Stimulated activated naive CD8-positive, alpha-beta T cell treated with anti-CD3 and anti-CD28 coated beads, Interleukin-15, Interleukin-2, amounts not matched to agents 100 ng/mL and 50 ng/mL, for 24 hours (primary cell): ENCODE data around the gene PIWIL4.
"Not testable (repeated sequence)": the region's sequence is repeated elsewhere in the genome, so short reads cannot be mapped to it uniquely, and the experiment has no call there.

Source experiments
- H3K27ac Mint-ChIP-seq: one replicate; pipeline ENCODE4 v1.8.0; 2021; ENCODE audit warnings: mild to moderate bottlenecking, mixed read lengths
- H3K27me3 Mint-ChIP-seq: one replicate; pipeline ENCODE4 v1.8.0; 2021; ENCODE audit warnings: mixed read lengths
- H3K36me3 Mint-ChIP-seq: one replicate; pipeline ENCODE4 v1.8.0; 2021; ENCODE audit warnings: low read depth, mixed read lengths
- H3K4me1 Mint-ChIP-seq: one replicate; pipeline ENCODE4 v1.8.0; 2021; ENCODE audit warnings: low read depth, mixed read lengths
- H3K4me3 Mint-ChIP-seq: one replicate; pipeline ENCODE4 v1.8.0; 2021; ENCODE audit warnings: mild to moderate bottlenecking, mixed read lengths
- H3K9me3 Mint-ChIP-seq: one replicate; pipeline ENCODE4 v1.8.0; 2021; ENCODE audit warnings: mixed read lengths

The PIWIL4 gene

GRCh38 chr11:94588366-94588942 is 21.3 kb downstream of the PIWIL4 start:
- Mint-ChIP-seq H3K4me3 (no peak overlapping the region), H3K4me1 (no peaks in the 10 kb centered on the region), H3K9me3 (no peaks in the 10 kb centered on the region), H3K27me3 (no peaks in the 10 kb centered on the region), H3K36me3 (no peaks in the 10 kb centered on the region), H3K27ac (no peak overlapping the region)

- Mint-ChIP-seq H3K4me1 (no peaks in the 10 kb centered on the region), H3K27me3 (no peaks in the 10 kb centered on the region), H3K9me3 (no peaks in the 10 kb centered on the region), H3K4me3 (no peak overlapping the region), H3K27ac (no peak overlapping the region), H3K36me3 (no peaks in the 10 kb centered on the region)
Observed at GRCh38 chr11:94590352-94591041, 23.3 kb downstream of the PIWIL4 start.

GRCh38 chr11:94593030-94593429 is 25.9 kb downstream of the PIWIL4 start:
- Mint-ChIP-seq H3K4me1 (no peaks in the 10 kb centered on the region), H3K4me3 (no peak overlapping the region), H3K27ac (no peak overlapping the region), H3K36me3 (no peaks in the 10 kb centered on the region), H3K27me3 (no peaks in the 10 kb centered on the region), H3K9me3 (no peaks in the 10 kb centered on the region)

- Mint-ChIP-seq H3K4me1 (no peaks in the 10 kb centered on the region), H3K27me3 (no peaks in the 10 kb centered on the region), H3K4me3 (no peak overlapping the region), H3K36me3 (no peaks in the 10 kb centered on the region), H3K27ac (no peak overlapping the region), H3K9me3 (no peaks in the 10 kb centered on the region)
Observed at GRCh38 chr11:94595076-94595475, 27.9 kb downstream of the PIWIL4 start.

GRCh38 chr11:94597896-94598295 is 30.7 kb downstream of the PIWIL4 start:
- Mint-ChIP-seq H3K27me3 (no peaks in the 10 kb centered on the region), H3K36me3 (no peaks in the 10 kb centered on the region), H3K4me3 (no peak overlapping the region), H3K4me1 (no peaks in the 10 kb centered on the region), H3K27ac (no peak overlapping the region), H3K9me3 (no peaks in the 10 kb centered on the region)

- Mint-ChIP-seq H3K4me3 (no peak overlapping the region), H3K4me1 (no peaks in the 10 kb centered on the region), H3K36me3 (no peaks in the 10 kb centered on the region), H3K27me3 (no peaks in the 10 kb centered on the region), H3K27ac (no peak overlapping the region), H3K9me3 (no peaks in the 10 kb centered on the region)
Observed at GRCh38 chr11:94599510-94599909, 32.3 kb downstream of the PIWIL4 start.

- H3K27ac Mint-ChIP-seq: no peak overlapping the region
- H3K4me1 Mint-ChIP-seq: no peaks in the 10 kb centered on the region
- no peaks in the 10 kb centered on the region for H3K36me3 Mint-ChIP-seq
- no peak overlapping the region for H3K4me3 Mint-ChIP-seq
- no peaks in the 10 kb centered on the region for H3K27me3 Mint-ChIP-seq
- no peaks in the 10 kb centered on the region for H3K9me3 Mint-ChIP-seq
Observed at GRCh38 chr11:94602430-94603372, 35.5 kb downstream of the PIWIL4 start.

GRCh38 chr11:94603587-94603986 is 36.4 kb downstream of the PIWIL4 start:
- Mint-ChIP-seq H3K4me1 (no peaks in the 10 kb centered on the region), H3K4me3 (no peak overlapping the region), H3K9me3 (no peaks in the 10 kb centered on the region), H3K36me3 (no peaks in the 10 kb centered on the region), H3K27me3 (no peaks in the 10 kb centered on the region), H3K27ac (no peak overlapping the region)

GRCh38 chr11:94604482-94604881 is 37.3 kb downstream of the PIWIL4 start:
- no peak overlapping the region for H3K27ac Mint-ChIP-seq
- H3K4me1 Mint-ChIP-seq: no peaks in the 10 kb centered on the region
- no peaks in the 10 kb centered on the region for H3K9me3 Mint-ChIP-seq
- H3K36me3 Mint-ChIP-seq: no peaks in the 10 kb centered on the region
- no peak overlapping the region for H3K4me3 Mint-ChIP-seq
- no peaks in the 10 kb centered on the region for H3K27me3 Mint-ChIP-seq

GRCh38 chr11:94613120-94613519 is 46.0 kb downstream of the PIWIL4 start:
- H3K36me3 Mint-ChIP-seq: peaks cover 21% of the 10 kb centered on the region
- peaks cover 30% of the 10 kb centered on the region for H3K9me3 Mint-ChIP-seq
- H3K4me1 Mint-ChIP-seq: no peaks in the 10 kb centered on the region
- no peak overlapping the region for H3K27ac Mint-ChIP-seq
- H3K27me3 Mint-ChIP-seq: no peaks in the 10 kb centered on the region
- H3K4me3 Mint-ChIP-seq: no peak overlapping the region

- Mint-ChIP-seq H3K36me3 (peaks cover 8% of the 10 kb centered on the region), H3K27ac (no peak overlapping the region), H3K4me3 (no peak overlapping the region), H3K9me3 (peaks cover 12% of the 10 kb centered on the region), H3K27me3 (peaks cover 12% of the 10 kb centered on the region), H3K4me1 (no peaks in the 10 kb centered on the region)
Observed at GRCh38 chr11:94623120-94623735, 56.1 kb downstream of the PIWIL4 start.

- H3K4me1 Mint-ChIP-seq, H3K36me3 Mint-ChIP-seq, H3K4me3 Mint-ChIP-seq, H3K27ac Mint-ChIP-seq: not testable (repeated sequence)
- Mint-ChIP-seq H3K27me3 (peaks cover 12% of the 10 kb centered on the region), H3K9me3 (peaks cover 12% of the 10 kb centered on the region)
Observed at GRCh38 chr11:94625422-94625821, 58.3 kb downstream of the PIWIL4 start.

GRCh38 chr11:94627003-94627560 is 59.9 kb downstream of the PIWIL4 start:
- not testable (repeated sequence) for H3K36me3 Mint-ChIP-seq, H3K4me3 Mint-ChIP-seq, H3K27ac Mint-ChIP-seq, H3K4me1 Mint-ChIP-seq
- Mint-ChIP-seq H3K9me3 (peaks cover 12% of the 10 kb centered on the region), H3K27me3 (peaks cover 12% of the 10 kb centered on the region)

GRCh38 chr11:94629741-94630140 is 62.6 kb downstream of the PIWIL4 start:
- Mint-ChIP-seq H3K4me3 (no peak overlapping the region), H3K36me3 (peaks cover 8% of the 10 kb centered on the region), H3K9me3 (peaks cover 12% of the 10 kb centered on the region), H3K4me1 (no peaks in the 10 kb centered on the region), H3K27me3 (peaks cover 9% of the 10 kb centered on the region), H3K27ac (no peak overlapping the region)

- Mint-ChIP-seq H3K4me1 (no peaks in the 10 kb centered on the region), H3K9me3 (peaks cover 12% of the 10 kb centered on the region), H3K27ac (no peak overlapping the region), H3K27me3 (peaks cover 7% of the 10 kb centered on the region), H3K36me3 (peaks cover 8% of the 10 kb centered on the region), H3K4me3 (no peak overlapping the region)
Observed at GRCh38 chr11:94630221-94630620, 63.1 kb downstream of the PIWIL4 start.
